ENCODE results near the gene FAM98C. TPM values are rescaled to one million over a fixed set of nuclear protein-coding genes. Genes with fewer than 3 reads are reported as not detected.
"Not testable (repeated sequence)": the region's sequence is repeated elsewhere in the genome, so short reads cannot be mapped to it uniquely, and the experiment has no call there.

The FAM98C gene
- total RNA-seq, 1 donor from 2014 or later: 37.1 TPM

DNA sequence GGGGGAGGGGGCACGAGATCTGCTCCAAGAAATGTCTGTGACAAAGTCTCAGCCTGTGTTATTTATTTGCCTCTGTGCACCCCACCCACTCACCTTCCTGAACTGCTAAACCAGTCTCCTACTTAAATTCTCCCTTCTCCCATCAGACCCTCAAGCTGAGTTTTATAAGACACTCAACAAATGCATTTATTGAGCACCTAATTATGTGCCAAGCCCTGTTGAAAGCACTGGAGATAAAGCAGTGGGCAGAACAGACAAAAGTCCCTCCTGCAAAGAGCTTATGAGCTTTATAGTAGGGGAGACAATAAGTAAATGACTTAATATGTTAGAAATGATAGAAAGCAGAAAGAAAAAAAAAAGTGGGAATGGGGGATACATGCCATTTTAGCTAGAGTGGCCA, 3.4 kb upstream of the FAM98C start:
- DNase-seq (ENCODE audit: low read depth): no peak
- no peak overlapping the region for H3K4me3 ChIP-seq (ENCODE audit: low read depth, low read length)
- no peak for TF ChIP-seq CTCF (conservative IDR thresholded peaks at IDR 0.05; ENCODE audit: low read depth, low read length)

- DNase-seq (ENCODE audit: low read depth): no peak
- H3K4me3 ChIP-seq (ENCODE audit: low read depth, low read length): no peak overlapping the region
- TF ChIP-seq CTCF (conservative IDR thresholded peaks at IDR 0.05; ENCODE audit: low read depth, low read length): no peak
These were observed 2.5 kb upstream of the FAM98C start for GRCh38 chr19:38400361-38400760.

- no peak overlapping the region for H3K4me3 ChIP-seq (ENCODE audit: low read depth, low read length)
- no peak for DNase-seq (ENCODE audit: low read depth)
- TF ChIP-seq CTCF (conservative IDR thresholded peaks at IDR 0.05; ENCODE audit: low read depth, low read length): no peak
These were observed 1.7 kb upstream of the FAM98C start for GRCh38 chr19:38401148-38401547.

DNA sequence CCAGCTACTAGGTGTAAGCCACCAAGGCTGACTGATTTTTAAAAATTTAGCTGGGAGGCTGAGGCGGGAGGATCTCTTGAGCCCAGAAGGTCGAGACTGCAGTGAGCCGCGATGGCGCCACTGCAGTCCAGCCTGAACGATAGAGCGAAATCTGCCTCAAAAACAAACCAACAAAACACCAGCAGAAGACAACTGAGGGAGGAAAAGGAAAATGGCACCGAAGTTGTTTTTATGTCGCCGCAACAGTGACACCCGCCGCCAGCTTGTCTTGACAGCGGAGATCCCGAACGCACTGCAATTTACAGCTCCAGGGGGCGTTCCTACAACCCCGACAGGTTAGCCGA, 298 bp upstream of the FAM98C start:
- TF ChIP-seq CTCF (conservative IDR thresholded peaks at IDR 0.05; ENCODE audit: low read depth, low read length): no peak
- DNase-seq (ENCODE audit: low read depth): no peak
- peak overlapping the region; percentile 43 for H3K4me3 ChIP-seq (ENCODE audit: low read depth, low read length)

GRCh38 chr19:38404858-38405257, 2.0 kb downstream of the FAM98C start:
- DNase-seq (ENCODE audit: low read depth): no peak
- no peak for TF ChIP-seq CTCF (conservative IDR thresholded peaks at IDR 0.05; ENCODE audit: low read depth, low read length)
- H3K4me3 ChIP-seq (ENCODE audit: low read depth, low read length): no peak overlapping the region

- no peak for TF ChIP-seq CTCF (conservative IDR thresholded peaks at IDR 0.05; ENCODE audit: low read depth, low read length)
- H3K4me3 ChIP-seq (ENCODE audit: low read depth, low read length): no peak overlapping the region
- DNase-seq (ENCODE audit: low read depth): no peak
These were observed 2.4 kb downstream of the FAM98C start for GRCh38 chr19:38405276-38405675.

DNA sequence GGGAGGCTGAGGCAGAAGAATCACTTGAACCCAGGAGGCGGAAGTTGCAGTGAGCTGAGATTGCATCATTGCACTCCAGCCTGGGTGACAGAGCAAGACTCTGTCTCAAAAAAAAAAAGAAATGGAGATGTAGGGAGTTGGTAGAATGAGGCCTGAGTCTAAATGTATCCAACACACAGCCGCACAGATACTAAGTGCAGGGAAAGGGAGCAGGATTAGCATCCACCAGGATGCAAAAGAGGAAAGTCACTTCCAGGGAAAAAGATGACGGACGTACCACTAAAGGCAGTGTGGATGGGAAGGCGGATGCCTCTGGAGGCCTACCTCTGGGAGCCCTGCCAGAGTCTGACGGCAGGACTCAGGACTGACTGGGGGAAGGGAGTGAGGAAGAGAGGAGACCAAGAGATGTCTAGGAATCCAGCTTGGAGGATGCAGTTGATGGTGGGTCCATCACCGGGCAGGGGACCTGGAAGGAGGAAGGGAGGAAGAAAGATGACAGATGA, 6.8 kb downstream of the FAM98C start:
- no peak for TF ChIP-seq CTCF (conservative IDR thresholded peaks at IDR 0.05; ENCODE audit: low read depth, low read length)
- no peak overlapping the region for H3K4me3 ChIP-seq (ENCODE audit: low read depth, low read length)
- DNase-seq (ENCODE audit: low read depth): no peak

GRCh38 chr19:38410407-38410806, 7.5 kb downstream of the FAM98C start:
- H3K4me3 ChIP-seq (ENCODE audit: low read depth, low read length): not testable (repeated sequence)

More at GRCh38 chr19:38410407-38410806, 7.5 kb downstream of the FAM98C start:
- DNase-seq (ENCODE audit: low read depth): not testable (repeated sequence)

All from epithelial cell of proximal tubule (primary cell).